Measurements from ENCODE around the gene MRPL37.
A peak's percentile ranks its signal among the peaks of the same experiment; 100 is the strongest.
"Not testable (repeated sequence)": the region's sequence is repeated elsewhere in the genome, so short reads cannot be mapped to it uniquely, and the experiment has no call there.

Gene MRPL37

GRCh38 chr1:54172614-54173599 is 27.1 kb upstream of the MRPL37 start:
- no peak for DNase-seq

GRCh38 chr1:54173681-54174080 is 26.3 kb upstream of the MRPL37 start:
- DNase-seq: no peak

GRCh38 chr1:54174106-54174505 is 25.9 kb upstream of the MRPL37 start:
- DNase-seq: no peak

GRCh38 chr1:54176621-54177327 is 23.2 kb upstream of the MRPL37 start:
- DNase-seq: no peak

- no peak for DNase-seq
These were observed 22.2 kb upstream of the MRPL37 start for GRCh38 chr1:54177726-54178125.

- DNase-seq: no peak
These were observed 21.5 kb upstream of the MRPL37 start for GRCh38 chr1:54178296-54179070.

- no peak for DNase-seq
These were observed 19.1 kb upstream of the MRPL37 start for GRCh38 chr1:54180701-54181360.

- no peak for DNase-seq
These were observed 13.9 kb upstream of the MRPL37 start for GRCh38 chr1:54186056-54186455.

GRCh38 chr1:54188291-54188690 is 11.7 kb upstream of the MRPL37 start:
- DNase-seq: no peak

- no peak for DNase-seq
These were observed 9.4 kb upstream of the MRPL37 start for GRCh38 chr1:54190526-54190925.

GRCh38 chr1:54191525-54191924 is 8.4 kb upstream of the MRPL37 start:
- no peak for DNase-seq

GRCh38 chr1:54193453-54193852 is 6.5 kb upstream of the MRPL37 start:
- no peak for DNase-seq

GRCh38 chr1:54199151-54199764 is 709 bp upstream of the MRPL37 start:
- DNase-seq: peak; percentile 46

GRCh38 chr1:54200519-54200997 is 591 bp downstream of the MRPL37 start:
- DNase-seq: no peak

- DNase-seq: no peak
These were observed 4.2 kb downstream of the MRPL37 start for GRCh38 chr1:54204199-54204598.

- no peak for DNase-seq
These were observed 7.3 kb downstream of the MRPL37 start for GRCh38 chr1:54207287-54207686.

- DNase-seq: not testable (repeated sequence)
These were observed 7.9 kb downstream of the MRPL37 start for GRCh38 chr1:54207896-54208295.

GRCh38 chr1:54212872-54213271 is 12.9 kb downstream of the MRPL37 start:
- no peak for DNase-seq

- no peak for DNase-seq
These were observed 15.6 kb downstream of the MRPL37 start for GRCh38 chr1:54215523-54215922.

GRCh38 chr1:54218883-54219687 is 19.1 kb downstream of the MRPL37 start:
- DNase-seq: no peak

GRCh38 chr1:54219688-54220003 is 19.7 kb downstream of the MRPL37 start:
- DNase-seq: no peak

All from NCI-H1105 treated with DMSO at 0.1 percent for 48 hours (cell line).